Activated CD4-positive, alpha-beta T cell treated with anti-CD3 and anti-CD28 coated beads, Interleukin-2, amount 50 U/mL, for 1 hour (primary cell): ENCODE data around the gene CTSD.

ENCODE experiments used
- DNase-seq: peaks from one replicate; pipeline ENCODE4 v3.0.0-alpha.2; 2020

The CTSD gene

DNA sequence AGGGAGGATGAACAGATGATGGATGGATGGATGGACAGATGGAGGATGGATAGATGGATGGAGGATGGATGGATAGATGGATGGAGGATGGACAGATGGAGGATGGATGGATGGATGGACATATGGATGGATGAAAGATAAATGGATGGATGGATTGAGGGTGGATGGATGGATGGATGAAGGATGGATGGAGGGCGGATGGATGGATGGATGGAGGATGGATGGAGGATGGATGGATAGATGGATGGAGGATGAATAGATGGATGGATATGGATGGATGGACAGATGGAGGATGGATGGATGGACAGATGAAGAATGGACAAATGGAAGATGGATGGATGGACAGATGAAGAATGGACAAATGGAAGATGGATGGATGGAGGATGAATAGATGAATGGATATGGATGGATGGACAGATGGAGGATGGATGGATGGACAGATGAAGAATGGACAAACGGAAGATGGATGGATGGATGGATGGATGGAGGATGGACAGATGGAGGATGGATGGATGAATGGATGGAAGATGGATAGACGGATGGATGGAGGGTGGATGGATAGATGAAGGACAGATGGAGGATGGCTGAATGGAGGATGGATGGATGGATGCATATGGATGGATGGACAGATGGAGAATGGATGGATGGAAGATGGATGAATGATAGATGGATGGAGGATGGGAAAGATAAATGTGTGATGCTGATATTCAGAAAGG, 20.7 kb downstream of the CTSD start:
- DNase-seq, result no peak

GRCh38 chr11:1742371-1742770, 21.4 kb downstream of the CTSD start:
- DNase-seq, result no peak

DNA sequence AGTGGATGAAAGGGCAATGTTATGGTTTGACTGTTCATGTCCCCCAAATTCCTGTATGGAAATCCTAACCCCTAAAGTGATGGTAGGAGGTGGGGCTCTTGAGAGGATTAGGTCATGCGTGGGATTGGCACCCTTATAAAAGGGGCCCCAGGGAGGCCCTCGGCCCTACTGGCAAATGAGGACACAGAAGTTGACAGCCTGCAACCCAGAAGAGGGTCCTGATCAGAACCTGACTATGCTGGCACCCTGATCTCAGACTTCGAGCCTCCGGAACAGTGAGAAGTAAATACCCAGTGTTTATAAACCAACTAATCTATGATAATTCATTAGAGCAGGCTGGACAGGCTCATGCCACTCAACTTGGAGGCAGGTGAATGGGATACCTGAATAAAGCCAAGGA, 22.0 kb downstream of the CTSD start:
- DNase-seq, result no peak

GRCh38 chr11:1740786-1741530, 22.8 kb downstream of the CTSD start:
- no peak for DNase-seq

GRCh38 chr11:1739576-1739975, 24.2 kb downstream of the CTSD start:
- DNase-seq, result no peak

DNA sequence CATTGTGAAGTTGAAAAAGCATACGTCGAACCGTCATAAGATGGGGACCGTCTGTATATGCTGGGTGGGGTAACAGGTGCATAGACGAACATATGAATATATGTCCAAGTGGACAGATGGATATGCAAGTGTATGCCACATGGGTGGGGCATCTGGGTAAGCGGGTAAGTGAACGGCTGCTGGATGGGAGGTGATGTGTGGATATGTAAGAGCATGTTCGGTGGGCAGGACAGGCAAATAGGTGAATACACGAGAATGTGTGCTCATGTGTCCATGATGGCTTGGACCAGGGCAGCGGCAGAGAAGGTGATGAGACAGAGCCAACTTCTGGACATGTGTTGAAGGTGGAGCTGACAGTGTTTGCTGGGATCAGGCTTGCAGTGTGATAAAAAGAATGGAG, 25.3 kb downstream of the CTSD start:
- no peak for DNase-seq

DNA sequence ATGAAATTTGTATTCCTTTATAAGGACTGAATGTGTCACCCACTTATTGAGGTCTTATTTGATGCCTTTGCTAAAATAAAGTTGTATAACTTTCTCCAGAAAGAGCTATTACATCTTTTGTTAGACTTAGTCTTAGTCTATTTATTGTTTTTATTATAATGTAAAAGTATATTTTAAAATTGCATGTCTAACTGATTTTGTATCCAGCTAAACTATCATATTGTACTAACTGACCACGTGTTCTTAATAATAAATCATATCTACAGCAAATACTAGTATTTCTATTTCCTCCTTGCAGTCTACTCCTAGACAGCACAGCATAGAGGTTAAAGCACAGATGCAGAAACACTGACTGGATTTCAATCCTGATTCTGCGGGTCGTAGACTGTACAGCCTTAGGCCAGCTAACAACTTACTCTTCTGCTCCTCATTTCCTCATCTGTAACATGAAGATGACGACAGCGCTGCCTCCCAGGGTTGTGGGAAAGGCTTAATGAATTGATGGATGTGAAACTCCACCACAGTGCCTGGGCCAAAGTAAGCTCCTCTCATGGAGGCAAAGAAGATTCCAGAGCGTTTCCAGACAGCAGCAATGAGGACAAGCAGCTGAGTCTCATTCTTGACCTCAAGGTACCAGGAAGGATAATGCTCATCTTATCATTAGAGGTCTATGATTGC, 26.5 kb downstream of the CTSD start:
- DNase-seq, result no peak

DNA sequence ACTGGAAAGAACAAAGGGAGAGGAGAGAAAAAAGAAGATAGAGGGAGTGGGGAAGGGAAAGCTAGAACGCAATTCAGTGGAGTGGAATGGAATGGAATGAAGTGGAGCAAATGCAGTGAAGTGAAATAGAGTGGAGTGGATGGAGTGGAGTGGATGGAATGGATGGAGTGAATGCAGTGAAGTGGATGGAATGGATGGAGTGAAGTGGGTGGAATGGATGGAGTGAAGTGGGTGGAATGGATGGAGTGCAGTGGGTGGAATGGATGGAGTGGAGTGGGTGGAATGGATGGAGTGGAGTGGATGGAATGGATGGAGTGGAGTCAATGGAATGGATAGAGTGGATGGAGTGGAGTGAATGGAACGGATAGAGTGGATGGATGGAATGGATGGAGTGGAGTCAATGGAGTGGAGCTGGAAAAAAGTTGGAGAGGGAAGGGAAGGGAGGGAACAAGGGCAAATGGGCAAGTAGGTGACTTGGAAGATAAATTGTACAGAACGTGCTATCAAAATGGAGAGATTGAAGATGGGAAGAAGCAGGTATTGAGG, 27.2 kb downstream of the CTSD start:
- DNase-seq, result no peak

GRCh38 chr11:1735271-1735670, 28.5 kb downstream of the CTSD start:
- DNase-seq, result no peak

- no peak for DNase-seq
These were observed 29.1 kb downstream of the CTSD start for GRCh38 chr11:1734641-1735081.

DNA sequence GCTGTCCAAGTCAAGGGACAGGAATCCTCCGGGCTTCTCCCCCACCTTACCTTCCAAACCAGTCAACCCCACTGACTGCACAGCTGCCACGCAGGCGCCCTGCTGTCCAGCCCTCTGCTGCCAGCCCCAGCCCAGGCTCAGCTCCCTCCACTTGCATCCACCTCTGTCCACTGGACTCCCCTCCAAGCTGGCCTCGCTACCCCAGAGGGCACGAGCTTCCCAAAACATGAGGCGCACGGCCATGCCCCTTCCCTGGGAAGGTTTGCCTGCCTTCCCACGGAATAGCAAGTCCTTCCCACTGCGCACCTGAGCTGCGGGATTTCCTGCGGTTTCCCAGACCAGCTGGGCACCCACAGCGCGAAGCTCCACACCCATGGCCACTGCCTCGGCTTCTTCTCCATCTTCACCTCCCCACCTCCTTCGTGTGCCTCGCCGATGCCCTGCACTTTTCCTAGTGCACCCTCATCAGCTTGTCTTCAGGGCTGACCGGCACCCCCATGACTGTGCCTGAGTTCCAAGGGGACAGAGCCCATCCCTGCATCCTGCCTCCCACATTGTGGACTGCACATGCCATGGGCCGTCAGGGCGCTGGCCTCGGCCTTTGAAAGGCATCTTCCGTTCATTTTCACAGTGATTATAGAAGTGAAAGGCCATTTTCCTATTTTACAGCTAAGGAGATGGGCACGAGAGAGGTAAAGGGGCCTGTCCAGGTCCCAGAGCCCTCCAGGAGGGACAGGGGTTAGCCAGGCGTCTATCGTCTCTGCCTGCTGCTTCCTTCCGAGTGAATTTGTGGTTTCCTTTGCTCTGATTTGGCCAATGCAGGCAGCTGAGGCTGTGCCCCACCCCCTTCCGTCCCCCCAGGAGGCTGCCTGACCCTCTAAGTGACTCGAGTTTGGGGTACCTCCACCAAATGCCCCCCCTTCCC, 29.7 kb downstream of the CTSD start:
- DNase-seq, result no peak

DNA sequence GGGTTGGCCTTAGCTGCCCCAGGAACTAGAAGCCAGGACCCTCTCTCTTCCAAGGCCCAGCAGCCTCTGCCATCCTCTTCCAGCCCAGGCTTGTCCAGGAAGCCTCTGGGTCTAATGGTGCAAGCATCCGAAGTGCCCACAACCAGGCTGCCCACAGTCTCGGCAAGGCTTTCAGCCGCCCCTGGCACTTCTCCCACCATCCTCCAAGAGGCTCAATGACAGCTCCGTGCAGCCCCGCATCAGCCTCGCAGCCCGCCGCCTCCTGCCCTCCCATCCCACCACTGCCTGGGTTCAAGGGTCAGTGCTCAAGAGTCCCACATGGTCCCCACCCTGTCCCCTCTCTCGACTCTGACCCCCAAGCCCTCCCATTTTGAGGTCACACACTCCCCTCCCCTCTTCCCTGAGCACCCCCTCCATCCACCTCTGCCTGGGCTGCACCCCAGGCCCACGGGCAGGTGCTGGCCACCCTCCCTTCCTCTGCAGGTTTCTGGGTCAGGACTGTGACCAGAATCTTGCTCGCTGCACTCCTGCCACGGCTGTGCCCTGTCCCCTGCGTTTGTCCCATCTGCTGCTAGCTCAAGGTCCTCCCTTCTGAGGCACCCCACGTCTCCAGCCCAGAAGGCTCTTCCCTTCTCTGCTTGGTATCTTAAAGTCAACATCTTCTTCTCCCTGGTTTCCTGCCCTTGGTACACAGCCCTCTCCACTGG, 30.6 kb downstream of the CTSD start:
- no peak for DNase-seq

- DNase-seq, result no peak
These were observed 31.2 kb downstream of the CTSD start for GRCh38 chr11:1732418-1733008.

DNA sequence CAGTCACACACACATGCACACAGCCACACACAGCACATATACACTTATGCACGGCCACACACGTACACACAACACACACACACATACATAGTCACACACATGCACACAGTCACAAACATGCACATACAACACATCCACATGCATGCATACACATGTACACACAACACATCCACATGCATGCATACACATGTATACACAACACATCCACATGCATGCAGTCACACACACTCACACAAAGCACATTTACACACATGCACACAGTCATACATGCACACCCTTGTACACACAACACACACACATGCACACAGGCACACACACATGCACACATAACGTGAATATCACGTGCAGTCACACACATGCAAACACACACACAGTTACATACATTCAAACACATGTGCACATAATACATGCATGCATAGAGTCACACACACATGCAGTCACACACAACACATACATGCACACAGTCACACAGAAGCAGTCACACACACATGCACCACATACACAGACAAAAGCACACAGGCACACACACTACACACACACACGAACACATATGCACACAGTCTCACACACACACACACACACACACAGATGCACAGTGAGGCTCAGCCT, 32.2 kb downstream of the CTSD start:
- DNase-seq, result no peak

GRCh38 chr11:1730059-1730629, 33.6 kb downstream of the CTSD start:
- DNase-seq, result no peak

DNA sequence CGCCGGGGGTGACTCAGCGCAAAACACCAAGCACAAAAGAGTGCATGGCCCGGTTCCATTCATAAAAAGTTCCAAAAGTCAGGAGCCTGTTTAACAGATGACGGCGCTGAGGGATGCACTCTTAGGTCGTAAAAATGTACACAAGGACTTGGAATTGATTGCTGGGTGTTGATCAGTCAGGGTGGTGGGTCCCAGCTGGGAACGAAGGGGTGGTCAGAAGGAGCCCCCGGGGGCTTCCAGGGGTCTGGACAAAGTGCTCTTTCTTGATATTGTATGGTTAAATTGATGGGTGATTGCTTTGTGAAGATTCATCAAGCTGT, 34.1 kb downstream of the CTSD start:
- DNase-seq, result no peak

GRCh38 chr11:1728931-1729691, 34.6 kb downstream of the CTSD start:
- no peak for DNase-seq

DNA sequence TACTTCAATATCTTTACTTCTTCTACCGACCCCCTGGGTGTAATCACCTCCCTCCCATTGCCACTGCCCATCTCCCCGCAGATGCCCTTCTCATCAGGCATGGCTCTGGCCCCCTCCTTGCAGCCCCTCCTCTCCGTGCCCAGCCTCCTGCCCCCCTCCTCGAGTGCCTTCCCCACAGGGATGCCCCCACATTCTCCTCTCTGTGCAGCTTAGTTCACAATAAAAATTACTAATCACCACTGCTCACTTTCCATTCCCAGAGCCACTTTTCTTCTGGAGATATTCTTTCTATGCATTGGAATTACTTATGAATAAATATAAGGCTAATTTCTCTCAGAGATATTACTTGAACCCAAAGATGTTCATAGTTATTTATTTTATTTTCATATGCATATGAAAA, 35.4 kb downstream of the CTSD start:
- DNase-seq, result no peak

- DNase-seq, result no peak
These were observed 35.9 kb downstream of the CTSD start for GRCh38 chr11:1727861-1728260.

DNA sequence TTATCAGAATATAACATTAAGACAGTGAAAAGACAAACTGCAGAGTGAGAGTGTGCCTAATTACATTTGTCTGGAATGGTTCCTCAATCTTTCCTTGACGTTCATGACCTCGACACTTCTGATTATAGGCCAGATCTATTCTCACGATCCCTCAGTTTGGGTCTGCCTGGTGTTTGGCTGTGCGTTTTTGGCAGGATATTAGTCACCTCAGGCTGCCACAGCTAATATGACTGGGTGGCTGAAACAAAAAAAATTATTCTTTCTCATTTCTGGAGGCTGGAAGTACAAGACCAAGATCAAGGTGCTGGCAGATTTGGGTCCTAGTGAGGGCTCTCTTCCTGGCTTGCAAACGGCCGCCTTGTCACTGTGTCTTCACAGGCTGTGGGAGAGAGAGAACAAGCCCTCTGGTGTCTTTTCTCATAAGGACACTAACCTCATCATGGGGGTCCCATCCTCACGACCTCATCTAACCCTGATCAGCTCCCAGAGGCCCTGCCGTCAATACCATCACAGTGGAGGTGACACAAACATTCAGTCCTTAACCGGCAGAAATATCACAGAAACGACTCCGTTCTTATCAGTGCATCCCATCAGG, 36.5 kb downstream of the CTSD start:
- no peak for DNase-seq
